NB4 (cell line): ENCODE results near the gene PATJ.

Source experiments
- CTCF ChIP-seq: IDR thresholded peaks from one replicate; pipeline ENCODE4 v1.5.1; 2012; ENCODE audit warnings: low read depth, low read length
- POLR2A ChIP-seq: IDR thresholded peaks from 2 replicates; pipeline ENCODE4 v1.6.1; 2011; ENCODE audit warnings: mild to moderate bottlenecking; ENCODE audit not compliant: insufficient read length; ENCODE audit errors: extremely low read depth

- no peak for TF ChIP-seq CTCF
- no peak for TF ChIP-seq POLR2A
Measured at GRCh38 chr1:61888808-61889207, 146.5 kb downstream of the PATJ start.
